ENCODE measurements around the gene PRRG4. TPM values are rescaled to one million over a fixed set of nuclear protein-coding genes. Genes with fewer than 3 reads are reported as not detected.
"Not testable (repeated sequence)": the region's sequence is repeated elsewhere in the genome, so short reads cannot be mapped to it uniquely, and the experiment has no call there.

The PRRG4 gene
- total RNA-seq, 1 donor from 2014 or later = 0.66 TPM

DNA sequence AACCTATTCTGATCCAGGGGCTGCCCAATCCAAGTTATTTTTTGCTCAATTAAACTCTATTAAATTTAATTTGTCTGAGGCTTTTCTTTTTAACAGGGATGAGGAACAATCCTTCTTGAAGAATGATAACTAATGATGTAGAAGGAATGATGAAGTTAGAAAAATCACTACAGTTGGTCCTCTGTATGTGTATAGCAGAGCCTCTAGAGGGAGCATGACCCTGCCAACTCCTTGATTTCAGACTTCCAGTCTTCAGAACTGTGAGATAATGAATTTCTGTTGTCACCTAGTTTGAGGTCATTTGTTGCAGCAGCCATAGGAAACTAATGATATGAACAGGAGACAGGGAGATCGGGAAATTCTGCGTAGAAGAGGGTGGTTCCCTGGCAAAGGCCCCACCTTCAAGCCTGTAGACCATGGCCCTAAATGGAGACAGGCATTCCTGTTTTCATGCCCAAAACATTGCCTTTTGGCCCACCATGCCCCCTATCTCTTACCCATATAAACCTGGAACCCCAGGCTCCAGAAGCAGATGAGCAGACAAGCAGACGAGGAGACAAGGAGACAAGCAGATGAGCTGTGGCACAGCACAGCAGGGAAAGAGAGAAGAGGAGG lies 55.1 kb downstream of the PRRG4 start:
- intact Hi-C loops (cut with micrococcal nuclease) = loop anchor here (1.0 kb wide), 1 partner anchor 180 kb away; no protein-coding TSS in a partner anchor

DNA sequence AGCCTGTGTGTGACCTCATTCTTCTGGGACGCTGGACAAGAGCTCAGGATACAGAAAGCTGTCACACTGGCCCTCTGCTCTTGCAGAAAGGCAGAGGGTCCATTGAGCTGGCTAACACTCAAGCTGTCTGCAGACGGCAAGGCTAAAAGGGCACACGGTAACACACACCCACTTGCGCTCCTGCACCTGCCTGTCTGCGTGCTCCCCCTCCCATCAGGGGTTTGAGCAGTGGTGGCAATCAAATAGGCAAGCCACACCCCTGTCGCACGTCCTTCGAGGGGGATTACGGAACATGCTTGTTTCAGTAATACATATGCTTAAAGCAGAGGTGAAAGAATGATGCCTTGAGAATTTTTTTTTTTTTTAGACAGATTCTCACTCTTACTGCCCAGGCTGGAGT lies 55.8 kb downstream of the PRRG4 start:
- intact Hi-C loops (cut with micrococcal nuclease) = loop anchor here (1.0 kb wide), 1 partner anchor 180 kb away; no protein-coding TSS in a partner anchor

DNA sequence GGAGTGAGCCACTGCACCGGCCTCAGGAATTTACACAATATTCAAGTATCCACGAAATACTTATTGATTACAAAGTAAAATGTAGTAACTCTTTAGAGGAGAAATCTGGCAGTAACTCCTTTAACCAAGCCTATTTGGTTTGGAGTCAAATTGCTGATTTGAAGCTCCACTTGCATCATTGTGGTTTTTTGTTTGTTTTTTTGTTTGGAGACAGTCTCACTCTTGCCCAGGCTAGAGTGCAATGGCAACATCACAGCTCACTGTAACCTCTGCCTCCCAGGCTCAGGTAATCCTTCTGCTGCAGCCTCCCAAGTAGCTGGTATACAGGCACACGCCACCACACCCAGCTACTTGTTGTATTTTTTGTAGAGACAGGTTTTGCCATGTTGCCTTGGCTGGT lies 56.5 kb downstream of the PRRG4 start:
- intact Hi-C loops (cut with micrococcal nuclease) = no loop called here

DNA sequence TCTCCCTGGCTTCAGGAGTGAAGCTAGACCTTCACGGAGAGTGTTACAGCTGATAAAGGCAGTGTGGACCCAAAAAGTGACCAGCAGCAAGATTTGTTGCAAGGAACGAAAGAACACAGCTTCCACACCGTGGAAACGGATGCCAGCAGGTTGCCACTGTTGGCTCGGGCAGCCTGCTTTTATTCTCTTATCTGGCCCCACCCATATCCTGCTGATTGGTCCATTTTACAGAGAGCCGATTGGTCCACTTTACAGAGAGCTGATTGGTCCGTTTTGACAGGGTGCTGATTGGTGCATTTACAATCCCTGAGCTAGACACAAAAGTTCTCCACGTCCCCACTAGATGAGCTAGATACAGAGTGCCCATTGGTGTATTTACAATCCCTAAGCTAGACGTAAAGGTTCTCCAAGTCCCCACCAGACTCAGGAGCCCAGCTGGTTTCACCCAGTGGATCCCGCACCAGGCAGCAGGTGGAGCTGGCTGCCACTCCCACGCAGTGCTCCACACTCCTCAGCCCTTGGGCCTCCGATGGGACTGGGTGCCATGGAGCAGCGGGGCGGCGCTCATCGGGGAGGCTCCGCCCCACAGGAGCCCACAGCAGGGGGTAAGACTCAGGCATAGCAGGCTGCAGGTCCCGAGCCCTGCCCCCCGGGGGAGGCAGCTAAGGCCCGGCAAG lies 58.1 kb downstream of the PRRG4 start:
- intact Hi-C loops (cut with micrococcal nuclease) = not testable (repeated sequence)

DNA sequence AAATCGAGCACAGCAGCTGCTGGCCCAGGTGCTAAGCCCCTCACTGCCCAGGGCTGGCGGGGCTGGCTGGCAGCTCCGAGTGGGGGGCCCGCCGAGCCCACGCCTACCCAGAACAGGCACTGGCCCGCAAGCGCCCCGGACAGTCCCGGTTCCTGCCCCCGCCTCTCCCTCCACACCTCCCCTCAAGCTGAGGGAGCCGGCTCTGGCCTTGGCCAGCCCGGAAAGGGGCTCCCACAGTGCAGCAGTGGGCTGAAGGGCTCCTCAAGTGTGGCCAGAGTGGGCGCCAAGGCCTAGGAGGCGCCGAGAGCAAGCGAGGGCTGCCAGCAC lies 58.6 kb downstream of the PRRG4 start:
- intact Hi-C loops (cut with micrococcal nuclease) = not testable (repeated sequence)

DNA sequence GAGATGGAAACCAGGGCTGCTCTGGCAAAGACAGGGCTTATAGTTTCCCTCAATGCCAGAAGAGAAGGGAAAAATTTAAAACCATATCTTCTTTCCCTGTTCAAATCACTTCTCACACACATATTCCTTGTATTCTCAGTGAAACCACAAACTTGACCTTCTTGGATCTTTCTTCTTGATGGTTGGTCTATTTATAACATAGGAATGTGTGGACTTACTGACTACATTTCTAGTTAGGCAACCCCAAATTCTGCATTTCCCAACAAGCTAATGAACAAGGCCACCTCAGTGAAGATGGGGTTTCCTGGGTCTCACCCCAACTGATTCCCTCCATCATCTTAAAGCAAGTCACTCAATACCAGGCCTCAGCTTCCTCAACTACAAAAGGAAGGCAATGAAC lies 59.1 kb downstream of the PRRG4 start:
- intact Hi-C loops (cut with micrococcal nuclease) = no loop called here

DNA sequence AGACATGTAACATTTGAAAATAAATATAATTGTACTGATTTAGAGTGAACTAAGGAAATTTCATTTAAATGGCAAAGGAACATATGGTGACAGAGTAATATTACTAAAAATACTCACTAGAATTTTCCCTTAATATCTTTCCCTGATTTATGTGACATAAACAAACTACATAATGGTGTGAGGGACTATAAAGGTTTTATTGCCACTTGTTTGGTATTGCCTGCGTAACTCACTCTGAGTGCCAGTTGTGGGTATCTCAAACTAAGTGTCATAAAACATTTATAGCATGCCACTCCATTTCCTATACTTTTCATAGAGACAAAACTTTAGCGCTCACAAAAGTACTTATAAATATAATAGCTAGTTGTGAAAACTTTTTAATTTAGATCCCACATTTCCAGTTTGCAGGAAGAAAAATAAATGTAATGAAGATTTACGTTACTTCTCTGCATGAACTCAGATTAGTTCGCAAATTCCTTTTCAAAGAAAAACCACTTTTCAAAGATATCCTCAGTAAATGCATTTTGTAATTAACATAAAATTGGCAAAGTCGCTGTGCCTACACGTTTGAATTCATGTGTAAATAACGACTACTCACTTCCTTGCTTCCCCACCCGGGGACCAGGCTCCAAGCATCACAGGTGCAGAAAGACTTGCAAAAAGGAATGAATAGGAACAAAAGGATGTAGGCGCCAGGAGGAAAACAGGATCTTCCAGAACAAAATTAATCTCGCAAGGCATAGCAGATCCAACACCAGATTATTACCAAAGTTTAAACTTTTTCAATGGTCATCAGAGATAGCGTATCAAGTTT lies 61.3 kb downstream of the PRRG4 start:
- intact Hi-C loops (cut with micrococcal nuclease) = loop anchor here (5.0 kb wide), 3 partner anchors 36 to 309 kb away; partner anchors contain the start of genes CSTF3 and EIF3M

DNA sequence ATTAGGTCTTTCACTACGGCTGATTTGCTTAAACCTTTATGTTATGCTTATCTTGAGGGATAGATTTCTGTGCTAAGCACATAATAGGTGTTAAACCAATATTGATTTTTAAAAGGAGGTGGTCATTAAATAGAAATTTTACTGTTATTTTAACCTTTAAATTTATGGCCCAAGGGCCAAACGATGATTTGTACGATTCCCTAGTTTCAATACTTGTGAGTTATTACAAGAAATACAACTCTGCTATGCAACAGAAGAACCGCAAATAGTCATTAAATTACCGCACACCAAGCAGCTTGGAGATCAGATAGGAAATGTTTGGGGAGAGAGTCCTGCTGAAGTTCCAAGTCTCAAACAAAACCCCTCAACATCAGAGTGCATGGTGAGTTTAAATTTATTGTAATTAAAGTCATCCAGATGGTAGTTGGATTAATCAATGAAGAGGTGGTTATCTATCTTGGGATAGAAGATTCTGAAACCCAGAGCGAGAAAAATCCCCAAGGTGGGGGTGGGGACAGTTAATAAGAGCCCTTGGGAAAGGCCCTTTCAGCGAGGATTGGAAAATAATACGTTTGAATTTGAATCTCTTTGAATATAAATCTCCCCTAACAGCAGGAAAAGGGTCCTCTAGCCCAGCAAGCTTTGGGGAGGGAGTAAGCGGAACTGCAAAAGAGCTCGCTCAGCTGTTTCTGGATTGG lies 62.1 kb downstream of the PRRG4 start:
- intact Hi-C loops (cut with micrococcal nuclease) = loop anchor here (1.0 to 5.0 kb wide), 7 partner anchors 35 to 310 kb away; partner anchors contain the start of genes CSTF3, EIF3M and TCP11L1

DNA sequence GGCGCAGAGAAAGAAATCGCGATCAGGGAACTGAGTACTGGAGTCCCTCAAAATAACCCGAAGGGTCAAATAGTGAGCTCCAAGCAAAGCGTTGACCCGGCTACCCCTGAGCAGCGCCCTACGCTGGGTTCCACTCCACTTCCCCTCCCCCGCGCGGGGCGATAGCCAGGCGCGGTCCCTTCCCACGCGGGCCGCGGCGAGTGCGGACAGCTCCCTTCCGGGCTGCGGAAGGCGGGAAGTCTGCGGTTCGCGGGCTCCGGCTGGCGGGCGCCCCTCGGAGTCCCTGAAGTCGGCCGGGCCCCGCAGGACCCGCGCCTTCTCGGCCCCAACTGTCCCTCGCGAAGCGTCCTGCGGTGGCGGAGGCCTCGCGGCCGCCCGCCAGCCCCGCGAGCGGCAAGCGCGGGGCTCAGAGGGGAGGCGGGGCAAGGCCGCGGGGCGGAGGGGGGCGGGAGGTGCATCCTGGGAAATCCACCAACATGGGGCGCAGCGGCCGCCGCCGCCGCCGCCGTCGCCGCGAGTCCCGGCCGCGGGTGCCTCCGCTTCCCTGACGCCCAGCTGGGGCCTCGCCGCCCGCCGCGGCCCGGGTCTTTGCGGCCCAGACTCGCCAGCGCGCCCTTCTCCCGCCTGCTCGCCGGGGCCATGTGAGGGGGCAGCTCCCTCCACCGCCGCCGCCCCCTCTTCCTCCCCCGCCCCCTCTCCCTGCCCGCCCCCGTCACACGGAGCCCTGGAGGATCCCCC lies 62.8 kb downstream of the PRRG4 start, which contains the start of gene QSER1:
TSS of gene QSER1 (plus strand) at position 457 of the 738 bp plus-strand sequence. CDS start 315 bp downstream, outside the sequence.
- intact Hi-C loops (cut with micrococcal nuclease) = loop anchor here (1.0 to 5.0 kb wide), 7 partner anchors 35 to 310 kb away; partner anchors contain the start of genes CSTF3, EIF3M and TCP11L1

DNA sequence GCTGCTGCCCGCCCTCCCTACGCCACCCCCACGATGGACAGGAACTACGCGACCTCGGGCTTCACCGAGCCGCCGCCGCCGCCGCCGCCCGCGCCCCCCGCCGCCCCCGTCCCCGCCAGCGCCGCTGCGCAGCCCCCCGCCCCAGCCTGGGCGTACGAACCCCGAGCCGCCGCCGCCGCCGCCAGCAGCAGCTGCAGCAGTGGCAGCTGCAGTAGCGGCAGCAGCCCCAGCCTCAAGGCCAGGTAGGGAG lies 63.3 kb downstream of the PRRG4 start:
- intact Hi-C loops (cut with micrococcal nuclease) = loop anchor here (2.0 to 5.0 kb wide), 6 partner anchors 34 to 311 kb away; partner anchors contain the start of genes CSTF3 and EIF3M

DNA sequence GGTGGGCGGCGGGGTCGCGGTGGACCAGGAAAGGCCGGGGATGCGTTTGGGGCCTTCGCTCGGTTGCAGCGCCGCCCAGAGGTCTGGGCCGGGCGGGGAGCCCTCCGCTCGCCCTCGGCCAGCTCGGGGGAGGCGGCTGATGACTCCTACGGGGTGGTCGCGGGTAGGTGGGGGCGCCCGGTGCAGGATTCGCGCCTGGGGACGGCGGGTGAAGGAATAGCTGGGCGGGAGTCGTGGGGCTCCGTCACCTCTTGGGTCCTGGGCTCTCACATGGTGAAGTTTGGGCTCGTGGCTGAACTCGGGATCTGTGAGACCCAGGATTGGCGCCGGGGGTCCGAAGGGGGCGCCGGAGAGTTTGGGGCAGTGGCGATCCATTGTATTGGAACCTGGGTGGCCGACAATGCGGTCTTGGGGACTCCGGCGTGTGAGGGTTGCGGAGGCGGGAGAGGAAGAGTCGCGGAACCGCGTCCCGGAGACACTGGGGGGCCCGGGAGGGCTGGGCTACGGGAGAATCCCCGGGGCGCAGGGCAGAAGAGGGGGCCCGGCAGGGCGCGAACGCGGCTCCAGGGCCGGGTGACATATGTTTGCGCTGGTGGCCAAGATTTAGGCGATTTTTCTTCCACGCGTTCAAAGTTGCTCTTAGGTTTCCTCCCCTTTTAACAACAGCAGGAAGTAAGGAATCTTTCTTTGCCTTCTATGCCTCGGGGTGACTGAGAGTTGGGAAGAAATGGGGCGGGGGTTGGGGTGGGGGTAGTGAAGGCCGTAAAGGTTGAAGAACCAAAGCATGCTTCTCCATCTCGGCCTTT lies 63.8 kb downstream of the PRRG4 start:
- intact Hi-C loops (cut with micrococcal nuclease) = loop anchor here (2.0 to 5.0 kb wide), 7 partner anchors 34 to 363 kb away; partner anchors contain the start of genes CSTF3, EIF3M and HIPK3

DNA sequence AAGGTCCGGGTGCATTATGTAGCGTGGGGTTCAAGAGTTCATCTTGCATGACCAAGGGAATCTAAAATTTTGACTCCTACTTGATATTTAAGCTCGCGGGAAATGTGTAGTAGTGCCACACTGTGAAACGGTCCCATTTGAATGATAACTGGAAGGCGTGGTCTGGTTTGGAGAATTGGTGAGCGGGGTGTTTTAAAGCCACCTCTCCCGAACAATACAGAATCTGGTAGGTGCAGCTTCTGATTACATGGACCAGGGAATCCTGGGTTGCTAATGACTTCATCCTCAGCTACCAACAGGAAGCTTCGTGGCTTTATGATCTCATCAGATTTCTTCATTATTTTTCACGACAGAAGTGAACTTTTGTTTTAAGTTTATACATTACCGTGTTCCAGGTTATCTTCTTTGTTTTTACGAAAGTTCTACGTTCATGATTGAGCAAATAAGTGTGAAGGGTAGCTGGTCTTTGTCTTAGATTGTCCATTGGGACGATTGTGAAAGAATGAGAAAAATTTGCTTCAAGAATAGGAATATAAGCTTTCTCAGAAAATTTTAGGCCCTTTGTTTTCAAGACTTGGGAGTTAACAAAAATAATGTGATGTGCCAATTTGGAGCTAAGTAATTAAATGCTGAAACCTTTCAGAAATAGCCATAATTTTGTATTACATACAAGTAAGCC lies 64.6 kb downstream of the PRRG4 start:
- intact Hi-C loops (cut with micrococcal nuclease) = loop anchor here (2.0 to 5.0 kb wide), 4 partner anchors 33 to 363 kb away; partner anchors contain the start of genes CSTF3, EIF3M and HIPK3

DNA sequence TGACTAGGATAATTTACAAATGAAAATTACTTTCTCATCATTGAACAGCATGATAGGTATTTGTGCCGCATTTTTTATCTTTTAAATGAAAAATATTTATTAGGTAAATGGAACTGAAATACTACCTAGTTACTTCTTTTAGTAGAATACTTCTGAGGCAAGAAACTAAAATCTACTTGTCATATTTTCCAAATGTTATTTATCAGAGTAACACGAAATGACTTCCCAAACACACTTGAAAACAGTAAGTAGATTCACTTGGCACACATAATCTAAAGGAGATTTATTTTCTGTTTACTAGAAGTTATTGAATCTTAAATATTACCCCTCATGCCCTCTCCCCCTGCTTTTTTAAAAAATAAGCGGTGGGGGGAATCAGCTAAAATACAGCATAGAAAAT lies 65.2 kb downstream of the PRRG4 start:
- intact Hi-C loops (cut with micrococcal nuclease) = loop anchor here (2.0 to 5.0 kb wide), 4 partner anchors 32 to 362 kb away; partner anchors contain the start of genes CSTF3, EIF3M and HIPK3

DNA sequence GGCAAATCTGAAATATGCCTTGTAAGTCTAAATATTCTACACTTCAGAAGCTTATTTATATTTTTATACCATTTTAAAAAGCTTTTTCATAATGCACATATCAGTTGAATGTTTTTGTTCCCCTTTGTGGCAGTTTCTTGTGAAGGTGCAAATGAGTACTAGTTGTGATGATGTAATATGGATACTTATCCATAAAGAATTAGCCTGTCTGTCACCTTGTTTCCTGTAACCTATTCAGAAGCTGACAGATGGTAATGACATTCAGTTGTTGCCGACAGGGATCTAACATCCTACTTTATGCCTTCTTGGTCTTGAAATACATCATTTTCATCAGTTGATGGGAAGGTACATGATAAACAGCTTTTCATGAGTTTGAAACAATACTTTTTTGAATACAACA lies 65.7 kb downstream of the PRRG4 start:
- intact Hi-C loops (cut with micrococcal nuclease) = loop anchor here (2.0 kb wide), 1 partner anchor 361 kb away; the partner anchor contains the start of gene HIPK3

DNA sequence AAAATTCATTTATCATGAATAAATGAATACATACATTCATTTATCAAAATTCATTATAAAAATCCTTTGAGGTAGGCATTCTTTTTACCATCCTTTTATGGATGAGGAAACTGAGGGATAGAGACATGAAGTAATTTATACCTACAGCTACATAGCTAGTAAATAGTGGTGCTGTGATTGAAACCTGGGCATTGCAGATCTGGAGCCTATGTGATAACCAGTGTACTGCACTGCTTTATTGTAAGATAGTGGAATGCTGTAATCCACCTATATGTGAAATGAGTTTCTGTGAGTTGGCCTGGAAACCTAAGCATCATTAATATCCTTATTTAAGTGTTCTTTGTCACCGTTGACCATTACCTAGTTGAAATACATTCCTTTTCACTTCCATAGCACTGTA lies 67.4 kb downstream of the PRRG4 start:
- intact Hi-C loops (cut with micrococcal nuclease) = no loop called here

DNA sequence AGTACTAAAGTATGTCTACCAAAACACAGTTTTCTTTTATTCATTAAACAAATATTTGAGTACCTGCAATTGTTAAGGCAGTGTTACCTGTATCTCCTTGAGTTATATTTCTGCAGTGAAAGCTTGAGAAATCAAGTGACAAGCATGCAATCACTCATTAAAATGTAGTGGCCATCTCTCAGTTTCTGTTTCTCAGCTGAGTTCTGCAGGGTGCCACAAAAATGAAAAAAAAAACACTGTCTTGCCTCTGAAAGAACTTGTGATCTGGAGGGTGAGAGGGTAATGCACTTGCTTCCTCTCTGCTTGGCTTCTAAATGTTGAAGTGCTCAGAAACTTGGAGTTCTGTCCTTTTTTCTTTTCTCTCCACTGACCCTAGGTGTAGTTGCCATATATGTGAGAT lies 69.7 kb downstream of the PRRG4 start:
- intact Hi-C loops (cut with micrococcal nuclease) = no loop called here

DNA sequence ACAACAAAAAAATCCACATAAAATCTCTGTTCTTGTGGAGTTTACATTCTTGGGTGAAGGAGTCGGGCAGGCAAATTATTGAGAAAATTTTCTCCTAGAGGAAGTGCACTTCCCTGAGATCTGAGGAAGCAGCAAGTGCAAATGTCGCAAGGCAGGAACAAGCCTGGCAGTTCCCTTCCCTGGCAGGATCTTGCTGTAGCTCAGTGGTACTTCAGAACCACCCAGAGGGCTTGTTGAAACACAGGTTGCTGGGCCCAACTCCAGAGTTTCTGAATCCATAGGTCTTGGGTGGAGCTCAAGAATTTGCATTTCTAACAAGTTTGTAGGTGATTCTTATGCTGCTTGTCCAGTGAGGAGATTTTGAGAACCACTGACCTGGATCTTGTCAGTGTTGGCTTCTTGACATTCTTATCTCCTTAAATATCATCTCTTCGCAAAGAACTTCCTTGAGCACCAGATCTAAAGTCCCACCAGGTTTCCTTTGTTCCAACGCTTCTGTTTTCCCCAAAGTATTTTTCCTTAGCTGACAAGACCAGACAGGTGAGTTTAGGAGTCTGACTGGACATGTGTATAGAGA lies 72.5 kb downstream of the PRRG4 start:
- intact Hi-C loops (cut with micrococcal nuclease) = no loop called here

DNA sequence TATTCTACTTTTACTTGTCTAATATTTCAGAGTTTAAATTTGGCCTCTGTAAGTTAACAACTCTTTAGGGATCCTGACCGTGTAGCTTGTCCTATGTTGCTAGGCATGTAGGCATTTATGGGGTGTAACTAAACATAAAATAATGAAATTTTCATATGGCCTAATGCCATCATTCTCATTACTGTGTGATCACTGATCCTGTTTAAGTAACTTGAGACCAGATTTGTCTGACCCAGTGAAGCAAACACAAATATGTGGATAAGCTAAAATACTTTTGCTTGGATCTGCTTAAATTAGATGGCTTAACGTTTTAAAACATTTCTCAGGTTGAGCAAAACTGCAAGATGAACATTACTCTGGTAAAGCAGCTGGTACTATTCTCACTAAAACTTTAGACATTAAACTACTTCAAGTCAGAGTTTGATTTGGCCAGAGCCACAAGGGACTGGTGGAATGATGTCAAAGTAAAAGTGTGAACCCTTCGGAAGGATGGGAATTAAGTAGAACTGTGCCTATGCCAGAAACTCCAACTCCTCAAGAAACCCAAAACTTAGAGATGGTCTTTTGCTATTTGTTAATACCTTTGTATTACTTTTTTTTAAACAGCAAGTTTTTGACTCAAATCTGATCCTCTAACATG lies 75.4 kb downstream of the PRRG4 start:
- intact Hi-C loops (cut with micrococcal nuclease) = no loop called here

All from T-helper 2 cell treated with Interferon-gamma antibody and Interleukin-4, amounts not matched to agents 100 ng/mL and 5 ng/mL, for 36 hours (primary cell).